GM12892 (cell line): ENCODE data around the gene COL20A1.

Experiments
- POLR2AphosphoS5 ChIP-seq: IDR thresholded peaks from 2 replicates; pipeline ENCODE4 v1.6.1; 2011; ENCODE audit warnings: low read depth, low read length, control low read depth
- TAF1 ChIP-seq: IDR thresholded peaks from 2 replicates; pipeline ENCODE4 v1.6.1; 2011; ENCODE audit warnings: low read depth, mild to moderate bottlenecking, control low read depth, low read length, borderline replicate concordance

GRCh38 chr20:63297796-63298572 lies 5.0 kb downstream of the COL20A1 start:
- TF ChIP-seq TAF1 (no peak), POLR2AphosphoS5 (no peak)
